Astrocyte (in vitro differentiated cells and primary cell): ENCODE measurements around the gene SPRED1. TPM values are rescaled to one million over a fixed set of nuclear protein-coding genes. Genes with fewer than 3 reads are reported as not detected.

Experiments
- DNase-seq: peaks from one replicate; pipeline ENCODE4 v3.0.0-alpha.2; 2010; ENCODE audit warnings: low read depth
- FAIRE-seq: peaks from 2 replicates; lab custom pipeline; 2011; peaks lifted over from hg19 to GRCh38; lab: Jason Lieb, UNC
- H2AFZ ChIP-seq: 2 replicates; pipeline ENCODE4 v1.6.0; 2012; ENCODE audit warnings: low read depth, low read length, inconsistent platforms
- H3K27ac ChIP-seq: 2 replicates; pipeline ENCODE4 v1.5.1; 2011; ENCODE audit warnings: low read depth, low read length, inconsistent platforms
- H3K27me3 ChIP-seq: 2 replicates; pipeline ENCODE4 v1.6.0; 2011; ENCODE audit warnings: low read length, inconsistent platforms; ENCODE audit not compliant: insufficient read depth
- H3K36me3 ChIP-seq: 2 replicates; pipeline ENCODE4 v1.5.1; 2011; ENCODE audit warnings: low read length, inconsistent platforms; ENCODE audit not compliant: insufficient read depth
- H3K4me1 ChIP-seq: 2 replicates; pipeline ENCODE4 v1.5.1; 2011; ENCODE audit warnings: low read length, inconsistent platforms; ENCODE audit not compliant: insufficient read depth
- H3K4me2 ChIP-seq: 2 replicates; pipeline ENCODE4 v1.6.0; 2012; ENCODE audit warnings: low read length, inconsistent platforms
- H3K4me3 ChIP-seq: 2 replicates; pipeline ENCODE4 v1.5.1; 2011; ENCODE audit warnings: low read depth, mild to moderate bottlenecking, low read length, inconsistent platforms; ENCODE audit not compliant: insufficient read depth
- H3K79me2 ChIP-seq: 2 replicates; pipeline ENCODE4 v1.6.0; 2012; ENCODE audit warnings: mild to moderate bottlenecking, low read length, inconsistent platforms; ENCODE audit not compliant: insufficient read depth
- H3K9ac ChIP-seq: 2 replicates; pipeline ENCODE4 v1.6.0; 2012; ENCODE audit warnings: mild to moderate bottlenecking, low read length, inconsistent platforms
- H3K9me3 ChIP-seq: 2 replicates; pipeline ENCODE4 v1.5.1; 2012; ENCODE audit warnings: low read depth, mild to moderate bottlenecking, low read length, inconsistent platforms; ENCODE audit not compliant: insufficient read depth
- H4K20me1 ChIP-seq: 2 replicates; pipeline ENCODE4 v1.6.0; 2012; ENCODE audit warnings: low read length, inconsistent platforms; ENCODE audit not compliant: insufficient read depth
- H3K27ac Mint-ChIP-seq: one replicate; pipeline ENCODE4 v1.8.0; 2021; ENCODE audit warnings: mild to moderate bottlenecking, mixed read lengths; ENCODE audit not compliant: unreplicated experiment
- H3K27me3 Mint-ChIP-seq: one replicate; pipeline ENCODE4 v1.8.0; 2021; ENCODE audit warnings: low read depth, mixed read lengths; ENCODE audit not compliant: unreplicated experiment
- H3K36me3 Mint-ChIP-seq: one replicate; pipeline ENCODE4 v1.8.0; 2021; ENCODE audit warnings: low read depth, mixed read lengths; ENCODE audit not compliant: unreplicated experiment
- H3K4me1 Mint-ChIP-seq: one replicate; pipeline ENCODE4 v1.8.0; 2021; ENCODE audit warnings: low read depth, mixed read lengths; ENCODE audit not compliant: unreplicated experiment
- H3K4me3 Mint-ChIP-seq: one replicate; pipeline ENCODE4 v1.8.0; 2021; ENCODE audit warnings: mild to moderate bottlenecking, moderate library complexity, mixed read lengths; ENCODE audit not compliant: unreplicated experiment
- H3K9me3 Mint-ChIP-seq: one replicate; pipeline ENCODE4 v1.8.0; 2021; ENCODE audit warnings: mild to moderate bottlenecking, mixed read lengths; ENCODE audit not compliant: unreplicated experiment
- EZH2 ChIP-seq: IDR thresholded peaks from 2 replicates; pipeline ENCODE4 v1.6.1; 2012; ENCODE audit warnings: mild to moderate bottlenecking, low read length, inconsistent platforms; ENCODE audit not compliant: insufficient read depth
- total RNA-seq: library from RNA; stranded (reverse); gene quantifications from 2 replicates; pipeline ENCODE4 v1.2.1, GENCODE V29; 2021
- TF ChIP-seq, protein P1 (sequence below): IDR thresholded peaks from 2 replicates; pipeline ENCODE4 v1.5.1; 2011; ENCODE audit warnings: low read depth, mild to moderate bottlenecking, inconsistent platforms, low read length, moderate library complexity; ENCODE audit not compliant: insufficient read depth

Gene SPRED1
- total RNA-seq, 1 donor from 2014 or later, result 31.7 TPM

DNA sequence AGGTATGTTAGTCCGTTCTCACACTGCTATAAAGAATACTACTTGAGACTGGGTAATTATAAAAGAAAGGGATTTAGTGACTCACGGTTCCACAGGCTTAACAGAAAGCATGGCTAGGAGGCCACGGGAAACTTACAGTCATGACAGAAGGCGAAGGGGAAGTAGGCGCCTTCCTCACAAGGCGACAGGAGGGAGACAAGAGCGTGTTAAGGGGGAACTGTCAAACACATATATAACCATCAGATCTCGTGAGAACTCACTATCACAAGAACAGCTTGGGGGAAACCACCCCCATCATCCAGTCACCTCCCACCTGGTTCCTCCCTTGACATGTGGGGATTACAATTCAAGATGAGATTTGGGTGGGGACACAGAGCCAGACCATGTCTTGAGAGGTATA is 30.4 kb downstream of the SPRED1 start:
- Histone ChIP-seq H3K79me2 (peaks cover 100% of the 10 kb centered on the region), H3K27me3 (no peaks in the 10 kb centered on the region), H2AFZ (no peak overlapping the region), H3K4me1 (no peaks in the 10 kb centered on the region), H3K4me3 (no peak overlapping the region), H3K36me3 (no peaks in the 10 kb centered on the region), H3K4me2 (no peak overlapping the region), H4K20me1 (peaks cover 88% of the 10 kb centered on the region), H3K9ac (no peak overlapping the region), H3K27ac (no peak overlapping the region), H3K9me3 (no peaks in the 10 kb centered on the region)
- H3K9me3 Mint-ChIP-seq, result no peaks in the 10 kb centered on the region
- H3K4me3 Mint-ChIP-seq, result no peak overlapping the region
- peaks cover 2% of the 10 kb centered on the region for H3K4me1 Mint-ChIP-seq
- H3K36me3 Mint-ChIP-seq, result peaks cover 3% of the 10 kb centered on the region
- FAIRE-seq, result no peak
- TF ChIP-seq, protein P1, sequence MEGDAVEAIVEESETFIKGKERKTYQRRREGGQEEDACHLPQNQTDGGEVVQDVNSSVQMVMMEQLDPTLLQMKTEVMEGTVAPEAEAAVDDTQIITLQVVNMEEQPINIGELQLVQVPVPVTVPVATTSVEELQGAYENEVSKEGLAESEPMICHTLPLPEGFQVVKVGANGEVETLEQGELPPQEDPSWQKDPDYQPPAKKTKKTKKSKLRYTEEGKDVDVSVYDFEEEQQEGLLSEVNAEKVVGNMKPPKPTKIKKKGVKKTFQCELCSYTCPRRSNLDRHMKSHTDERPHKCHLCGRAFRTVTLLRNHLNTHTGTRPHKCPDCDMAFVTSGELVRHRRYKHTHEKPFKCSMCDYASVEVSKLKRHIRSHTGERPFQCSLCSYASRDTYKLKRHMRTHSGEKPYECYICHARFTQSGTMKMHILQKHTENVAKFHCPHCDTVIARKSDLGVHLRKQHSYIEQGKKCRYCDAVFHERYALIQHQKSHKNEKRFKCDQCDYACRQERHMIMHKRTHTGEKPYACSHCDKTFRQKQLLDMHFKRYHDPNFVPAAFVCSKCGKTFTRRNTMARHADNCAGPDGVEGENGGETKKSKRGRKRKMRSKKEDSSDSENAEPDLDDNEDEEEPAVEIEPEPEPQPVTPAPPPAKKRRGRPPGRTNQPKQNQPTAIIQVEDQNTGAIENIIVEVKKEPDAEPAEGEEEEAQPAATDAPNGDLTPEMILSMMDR, result no peak
- TF ChIP-seq EZH2, result no peak
- no peak overlapping the region for H3K27ac Mint-ChIP-seq
- DNase-seq, result no peak
- no peaks in the 10 kb centered on the region for H3K27me3 Mint-ChIP-seq

DNA sequence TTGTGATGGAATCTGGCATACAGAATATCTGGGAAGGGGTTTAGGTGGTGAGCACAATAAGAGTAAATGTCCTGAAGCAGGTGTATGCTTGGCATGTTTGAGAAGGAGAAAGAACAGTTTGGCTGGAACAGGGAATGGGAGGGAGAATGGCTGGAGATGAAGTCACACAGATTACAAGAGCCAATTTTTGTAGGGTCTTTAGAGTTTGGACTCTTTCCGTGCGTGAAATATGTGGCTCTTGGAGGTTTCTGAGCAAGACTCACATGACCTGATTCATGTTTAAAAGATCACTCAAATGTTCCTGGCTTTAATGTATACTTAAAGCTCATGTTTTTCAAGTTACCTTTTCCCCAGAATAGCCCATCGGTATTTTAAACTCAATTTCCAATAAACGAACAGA is 32.8 kb downstream of the SPRED1 start:
- H3K4me3 Mint-ChIP-seq, result no peak overlapping the region
- DNase-seq, result no peak
- Histone ChIP-seq H3K36me3 (no peaks in the 10 kb centered on the region), H3K27ac (no peak overlapping the region), H3K79me2 (peaks cover 100% of the 10 kb centered on the region), H3K4me1 (no peaks in the 10 kb centered on the region), H3K4me3 (no peak overlapping the region), H2AFZ (no peak overlapping the region), H3K9ac (no peak overlapping the region), H3K27me3 (no peaks in the 10 kb centered on the region), H4K20me1 (peaks cover 86% of the 10 kb centered on the region), H3K4me2 (no peak overlapping the region), H3K9me3 (no peaks in the 10 kb centered on the region)
- H3K27ac Mint-ChIP-seq, result no peak overlapping the region
- TF ChIP-seq, protein P1, result no peak
- no peak for TF ChIP-seq EZH2
- no peak for FAIRE-seq
- peaks cover 4% of the 10 kb centered on the region for H3K36me3 Mint-ChIP-seq
- H3K9me3 Mint-ChIP-seq, result no peaks in the 10 kb centered on the region
- H3K27me3 Mint-ChIP-seq, result no peaks in the 10 kb centered on the region
- peaks cover 2% of the 10 kb centered on the region for H3K4me1 Mint-ChIP-seq

DNA sequence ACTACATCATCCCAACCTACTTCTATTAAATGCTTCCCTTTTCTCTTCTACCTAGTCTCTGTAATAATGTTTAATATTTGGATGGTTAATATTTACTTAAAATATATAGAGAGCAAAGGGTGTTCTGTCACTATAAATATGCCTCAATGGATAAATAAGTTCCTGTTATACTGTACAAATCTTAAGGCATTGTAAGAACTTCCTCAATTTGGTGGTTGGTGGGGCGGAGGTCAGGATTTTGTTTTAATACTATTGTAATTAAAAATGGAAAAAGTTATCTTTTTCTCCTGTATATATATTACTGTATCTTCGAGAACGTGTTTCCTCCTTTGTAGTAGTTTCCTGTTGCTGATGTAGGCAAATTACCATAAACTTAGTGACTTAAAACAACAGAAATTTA is 41.5 kb downstream of the SPRED1 start:
- Histone ChIP-seq H3K36me3 (no peaks in the 10 kb centered on the region), H3K4me1 (peaks cover 3% of the 10 kb centered on the region), H3K79me2 (peaks cover 100% of the 10 kb centered on the region), H3K4me2 (no peak overlapping the region), H3K9ac (no peak overlapping the region), H3K27ac (no peak overlapping the region), H3K27me3 (no peaks in the 10 kb centered on the region), H2AFZ (no peak overlapping the region), H4K20me1 (peaks cover 89% of the 10 kb centered on the region), H3K9me3 (no peaks in the 10 kb centered on the region), H3K4me3 (no peak overlapping the region)
- no peak for FAIRE-seq
- H3K36me3 Mint-ChIP-seq, result peaks cover 14% of the 10 kb centered on the region
- no peaks in the 10 kb centered on the region for H3K27me3 Mint-ChIP-seq
- H3K9me3 Mint-ChIP-seq, result no peaks in the 10 kb centered on the region
- peaks cover 4% of the 10 kb centered on the region for H3K4me1 Mint-ChIP-seq
- DNase-seq, result no peak
- TF ChIP-seq, protein P1, result no peak
- no peak for TF ChIP-seq EZH2
- no peak overlapping the region for H3K27ac Mint-ChIP-seq
- no peak overlapping the region for H3K4me3 Mint-ChIP-seq
